GM12878 (cell line): Measurements from ENCODE around the gene FGF10.

Experiments used
- CTCF ChIP-seq, 3 experiments: IDR thresholded peaks in 2 of 3; conservative IDR thresholded peaks in 1 of 3; 2 replicates each; pipeline ENCODE4 v1.5.1; 2011; ENCODE audit warnings: low read depth in 3 of 3, low read length in 3 of 3, mild to moderate bottlenecking in 3 of 3, control low read depth in 2 of 3, moderate library complexity in 2 of 3, inconsistent platforms in 1 of 3, mixed read lengths in 1 of 3; ENCODE audit not compliant: control insufficient read depth in 2 of 3, insufficient read depth in 1 of 3; ENCODE audit errors: extremely low read depth in 1 of 3
- E2F8 ChIP-seq: fragments of 450-650 bp; IDR thresholded peaks from 2 replicates; pipeline ENCODE4 v1.6.1; 2018; ENCODE audit warnings: mild to moderate bottlenecking, low read depth, moderate library complexity; ENCODE audit not compliant: partially characterized antibody
- EP300 ChIP-seq, 2 experiments: fragments of 150-350 bp in 1 of 2; IDR thresholded peaks; 2 replicates each; pipeline ENCODE4 v1.6.1; 2011 to 2012; ENCODE audit warnings: low read depth in 2 of 2, low read length in 2 of 2, borderline replicate concordance in 1 of 2, improper control_type of control experiment in 1 of 2, inconsistent platforms in 1 of 2; ENCODE audit not compliant: control insufficient read depth in 1 of 2
- EZH2 ChIP-seq: IDR thresholded peaks from 2 replicates; pipeline ENCODE4 v1.6.1; 2012; ENCODE audit warnings: low read depth, mild to moderate bottlenecking, control low read depth, inconsistent platforms, low read length, borderline replicate concordance; ENCODE audit not compliant: control insufficient read depth
- NR2C2 ChIP-seq: IDR thresholded peaks from 2 replicates; pipeline ENCODE4 v1.6.1; 2011; ENCODE audit warnings: borderline replicate concordance, low read depth; ENCODE audit not compliant: control insufficient read depth, insufficient read length
- PBX3 ChIP-seq: IDR thresholded peaks from 2 replicates; pipeline ENCODE4 v1.6.1; 2011; ENCODE audit warnings: mild to moderate bottlenecking, low read depth, low read length, moderate library complexity; ENCODE audit not compliant: insufficient replicate concordance
- POLR2A ChIP-seq: IDR thresholded peaks from 2 replicates; pipeline ENCODE4 v1.6.1; 2011; ENCODE audit warnings: low read depth, mild to moderate bottlenecking, low read length
- SIN3A ChIP-seq: IDR thresholded peaks from 2 replicates; pipeline ENCODE4 v1.6.1; 2012; ENCODE audit warnings: low read depth, low read length, improper control_type of control experiment
- ZNF207 ChIP-seq: fragments of 450-650 bp; IDR thresholded peaks from 2 replicates; pipeline ENCODE4 v1.6.1; 2014; ENCODE audit warnings: antibody characterized with exemption, mild to moderate bottlenecking, borderline replicate concordance

- no peak for TF ChIP-seq CTCF (IDR thresholded peaks at IDR 0.05 in 2 of 3, conservative IDR thresholded peaks at IDR 0.05 in 1 of 3; ENCODE audit: control insufficient read depth in 2 of 3, extremely low read depth in 1 of 3, insufficient read depth in 1 of 3, low read depth in 3 of 3, low read length in 3 of 3)
- no peak for TF ChIP-seq NR2C2
- TF ChIP-seq ZNF207, result no peak
- no peak for TF ChIP-seq PBX3
- TF ChIP-seq POLR2A, result no peak
- no peak for TF ChIP-seq E2F8
- TF ChIP-seq EZH2, result no peak
- no peak for TF ChIP-seq SIN3A
- no peak for TF ChIP-seq EP300 (IDR thresholded peaks at IDR 0.05; ENCODE audit: borderline replicate concordance in 1 of 2, control insufficient read depth in 1 of 2, low read depth in 2 of 2, low read length in 2 of 2)
Measured at GRCh38 chr5:44398382-44398781, 9.2 kb upstream of the FGF10 start.
